Duodenal mucosa (tissue), 2 donors: ENCODE results near the gene OPN4.
"Not testable (repeated sequence)": the region's sequence is repeated elsewhere in the genome, so short reads cannot be mapped to it uniquely, and the experiment has no call there.

ENCODE experiments used
- H3K27ac ChIP-seq: one replicate; pipeline ENCODE4 v1.7.0; 2013; ENCODE audit warnings: low read depth, low read length
- H3K27me3 ChIP-seq, 2 donors: one replicate each; pipeline ENCODE4 v1.7.0; 2013; ENCODE audit warnings: low read length in 2 of 2, control low read depth in 1 of 2; ENCODE audit not compliant: insufficient read depth in 2 of 2, control insufficient read depth in 1 of 2
- H3K36me3 ChIP-seq, 2 donors: one replicate each; pipeline ENCODE4 v1.7.0; 2013; ENCODE audit warnings: low read length in 2 of 2, control low read depth in 1 of 2; ENCODE audit not compliant: insufficient read depth in 2 of 2, control insufficient read depth in 1 of 2
- H3K4me1 ChIP-seq, 2 donors: one replicate each; pipeline ENCODE4 v1.7.0; 2013; ENCODE audit warnings: low read length in 2 of 2, control low read depth in 1 of 2; ENCODE audit not compliant: insufficient read depth in 2 of 2, control insufficient read depth in 1 of 2
- H3K4me3 ChIP-seq, 2 donors: one replicate each; pipeline ENCODE4 v1.7.0; 2013; ENCODE audit warnings: low read length in 2 of 2, low read depth in 1 of 2
- H3K9ac ChIP-seq, 2 donors: one replicate each; pipeline ENCODE4 v1.7.0; 2013; ENCODE audit warnings: low read length in 2 of 2, low read depth in 1 of 2
- H3K9me3 ChIP-seq, 2 donors: one replicate each; pipeline ENCODE4 v1.7.0; 2013; ENCODE audit warnings: low read length in 2 of 2, control low read depth in 1 of 2; ENCODE audit not compliant: control insufficient read depth in 1 of 2

OPN4 gene, protein sequence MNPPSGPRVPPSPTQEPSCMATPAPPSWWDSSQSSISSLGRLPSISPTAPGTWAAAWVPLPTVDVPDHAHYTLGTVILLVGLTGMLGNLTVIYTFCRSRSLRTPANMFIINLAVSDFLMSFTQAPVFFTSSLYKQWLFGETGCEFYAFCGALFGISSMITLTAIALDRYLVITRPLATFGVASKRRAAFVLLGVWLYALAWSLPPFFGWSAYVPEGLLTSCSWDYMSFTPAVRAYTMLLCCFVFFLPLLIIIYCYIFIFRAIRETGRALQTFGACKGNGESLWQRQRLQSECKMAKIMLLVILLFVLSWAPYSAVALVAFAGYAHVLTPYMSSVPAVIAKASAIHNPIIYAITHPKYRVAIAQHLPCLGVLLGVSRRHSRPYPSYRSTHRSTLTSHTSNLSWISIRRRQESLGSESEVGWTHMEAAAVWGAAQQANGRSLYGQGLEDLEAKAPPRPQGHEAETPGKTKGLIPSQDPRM

DNA sequence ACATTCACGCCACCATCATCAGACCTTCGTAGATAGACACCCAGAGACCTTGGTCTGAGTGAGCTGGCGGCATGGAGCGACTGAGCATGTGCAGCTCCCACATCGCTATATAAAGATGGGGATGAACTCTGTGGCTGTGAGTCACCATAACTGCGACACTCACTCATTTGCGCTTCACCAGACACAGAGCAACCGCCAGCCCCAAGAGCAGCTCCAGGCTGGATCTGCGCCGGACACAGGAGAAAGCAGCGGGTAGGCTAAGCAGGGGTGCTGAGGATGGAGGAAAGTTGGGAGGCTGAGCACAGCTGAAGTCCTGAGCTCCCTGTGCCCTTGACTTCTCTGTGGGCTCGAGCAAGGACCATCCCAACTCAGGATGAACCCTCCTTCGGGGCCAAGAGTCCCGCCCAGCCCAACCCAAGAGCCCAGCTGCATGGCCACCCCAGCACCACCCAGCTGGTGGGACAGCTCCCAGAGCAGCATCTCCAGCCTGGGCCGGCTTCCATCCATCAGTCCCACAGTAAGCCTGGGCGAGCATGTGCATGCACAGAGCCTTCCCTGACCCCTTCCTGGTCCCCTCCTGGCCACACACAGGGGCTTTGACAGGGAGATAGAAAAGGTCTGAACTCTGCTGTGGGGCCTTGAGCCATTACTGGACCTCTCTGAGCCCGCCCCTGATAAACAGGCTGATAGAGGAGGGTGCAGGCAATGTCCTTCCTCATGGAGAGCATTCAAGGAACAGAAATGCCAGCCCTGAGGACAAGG is at the start of gene OPN4:
Gene OPN4 (plus strand): TSS at position 137 of the 762 bp plus-strand sequence. CDS start 237 bp downstream, at position 374.
- Histone ChIP-seq H3K27ac (no peak within 1 kb of the TSS), H3K4me3 (no peak within 1 kb of the TSS), H3K27me3 (no peaks in the 10 kb centered on the region), H3K4me1 (peaks cover under 1 to 1% of the 10 kb centered on the region in 2 donors), H3K36me3 (no peaks in the 10 kb centered on the region), H3K9ac (no peak within 1 kb of the TSS), H3K9me3 (no peaks in the 10 kb centered on the region)

DNA sequence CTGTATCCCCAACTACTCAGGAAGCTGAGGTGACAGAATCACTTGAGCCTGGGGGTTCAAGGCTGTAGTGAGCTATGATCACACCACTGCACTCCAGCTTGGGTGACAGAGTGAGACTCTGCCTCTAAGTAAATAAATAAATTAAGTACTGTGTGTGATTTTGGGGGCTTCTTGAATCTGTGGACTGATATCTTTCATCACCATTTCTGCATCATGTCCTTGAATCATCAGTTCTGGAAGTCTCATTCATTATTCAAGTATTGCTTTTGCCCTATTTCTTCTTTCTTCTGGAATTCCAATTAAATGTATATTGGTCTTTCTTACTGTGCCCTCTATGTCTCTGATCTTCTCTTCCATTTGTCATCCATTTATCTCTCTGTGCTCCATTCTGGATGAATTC is 46.7 kb upstream of the OPN4 start:
- Histone ChIP-seq H3K4me1 (no peaks in the 10 kb centered on the region), H3K9ac (no peak overlapping the region), H3K27me3 (no peaks in the 10 kb centered on the region), H3K4me3 (no peak overlapping the region), H3K27ac (no peak overlapping the region), H3K36me3 (no peaks in the 10 kb centered on the region), H3K9me3 (no peaks in the 10 kb centered on the region)

DNA sequence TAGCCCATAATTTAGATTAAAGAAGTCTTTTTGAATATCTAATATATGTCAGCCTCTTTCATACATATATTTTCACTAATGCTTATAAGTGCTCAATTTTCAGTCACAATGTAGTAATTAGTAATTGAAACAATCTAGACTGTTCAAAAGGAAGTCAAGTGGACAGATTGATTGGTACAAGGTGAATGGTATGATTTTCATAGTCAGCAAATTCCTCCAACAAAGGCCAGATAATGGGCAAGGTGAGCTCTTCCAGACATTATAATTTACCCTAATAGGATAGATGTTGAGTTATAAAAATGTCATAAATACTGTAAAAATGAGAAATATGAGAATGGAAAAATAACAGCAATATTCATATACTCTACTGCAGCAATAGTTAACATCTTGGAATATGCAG is 44.4 kb upstream of the OPN4 start:
- no peak overlapping the region for H3K4me3 ChIP-seq
- H3K4me1 ChIP-seq: no peaks in the 10 kb centered on the region

DNA sequence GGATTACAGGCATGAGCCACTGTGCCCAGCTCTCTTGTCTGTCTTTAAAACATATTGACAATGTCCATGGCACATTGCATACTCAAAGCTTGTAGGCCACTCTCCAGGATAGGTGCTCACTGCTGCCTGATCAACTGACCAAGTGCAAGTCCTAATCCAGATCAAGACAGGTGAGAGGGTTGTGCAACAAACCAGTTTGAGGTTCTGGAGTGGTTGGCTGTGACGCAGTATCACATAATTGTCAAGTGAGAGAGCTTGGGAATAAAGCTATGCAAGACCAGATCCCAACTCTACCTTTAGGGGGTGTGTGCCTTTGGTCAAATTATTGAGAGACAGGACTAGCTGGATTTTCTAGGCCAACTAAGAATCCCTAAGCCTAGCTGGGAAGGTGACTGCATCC is 43.0 kb upstream of the OPN4 start:
- no peaks in the 10 kb centered on the region for H3K36me3 ChIP-seq
- no peak overlapping the region for H3K27ac ChIP-seq
- H3K27me3 ChIP-seq: no peaks in the 10 kb centered on the region
- no peaks in the 10 kb centered on the region for H3K4me1 ChIP-seq
- no peak overlapping the region for H3K4me3 ChIP-seq
- H3K9ac ChIP-seq: no peak overlapping the region
- H3K9me3 ChIP-seq: no peaks in the 10 kb centered on the region

More for the DNA sequence above, 44.4 kb upstream of the OPN4 start:
- Histone ChIP-seq H3K9me3 (no peaks in the 10 kb centered on the region), H3K27ac (no peak overlapping the region), H3K27me3 (no peaks in the 10 kb centered on the region), H3K36me3 (no peaks in the 10 kb centered on the region), H3K9ac (no peak overlapping the region)

DNA sequence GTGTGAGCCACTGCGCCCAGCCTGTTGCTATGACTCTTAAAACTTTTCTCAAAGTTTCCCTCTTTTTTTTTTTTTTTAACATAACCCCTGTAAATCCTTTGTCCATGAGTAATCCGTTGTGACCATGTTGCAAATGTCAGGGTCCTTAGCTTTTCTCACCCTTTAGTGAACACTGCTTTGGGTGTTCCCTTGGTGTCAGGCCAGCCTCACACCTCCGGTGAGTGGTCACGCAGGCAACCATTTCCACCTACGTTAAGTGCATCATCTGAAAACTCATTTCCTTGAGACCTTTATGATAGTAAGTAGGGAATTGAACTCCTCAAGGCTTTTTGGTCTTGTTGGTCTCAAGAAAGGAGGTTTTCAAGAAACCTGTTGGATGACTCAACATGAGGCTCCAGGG is 41.3 kb upstream of the OPN4 start:
- Histone ChIP-seq H3K9me3 (no peaks in the 10 kb centered on the region), H3K4me1 (no peaks in the 10 kb centered on the region), H3K27me3 (no peaks in the 10 kb centered on the region), H3K4me3 (no peak overlapping the region), H3K36me3 (no peaks in the 10 kb centered on the region), H3K27ac (no peak overlapping the region), H3K9ac (no peak overlapping the region)

DNA sequence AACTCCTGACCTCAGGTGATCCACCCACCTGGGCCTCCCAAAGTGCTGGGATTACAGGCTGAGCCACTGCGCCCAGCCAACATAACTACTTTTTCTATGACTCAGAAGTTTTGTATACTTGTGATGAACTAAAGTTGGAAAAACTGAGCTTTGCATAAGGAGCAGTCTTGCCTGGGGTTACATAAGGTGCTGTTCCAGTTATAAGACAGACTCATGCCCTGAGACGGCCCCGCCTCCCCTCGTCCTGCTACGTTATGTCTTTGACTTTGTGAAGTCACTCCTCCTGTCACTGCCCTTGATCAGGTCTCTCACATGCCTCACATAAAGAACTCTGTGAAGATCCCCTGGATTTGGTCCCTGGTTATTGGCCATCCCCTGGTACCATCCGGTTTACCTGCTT is 40.4 kb upstream of the OPN4 start:
- no peak overlapping the region for H3K4me3 ChIP-seq
- no peak overlapping the region for H3K27ac ChIP-seq
- H3K36me3 ChIP-seq: no peaks in the 10 kb centered on the region
- no peaks in the 10 kb centered on the region for H3K4me1 ChIP-seq
- no peak overlapping the region for H3K9ac ChIP-seq
- H3K27me3 ChIP-seq: no peaks in the 10 kb centered on the region
- no peaks in the 10 kb centered on the region for H3K9me3 ChIP-seq

DNA sequence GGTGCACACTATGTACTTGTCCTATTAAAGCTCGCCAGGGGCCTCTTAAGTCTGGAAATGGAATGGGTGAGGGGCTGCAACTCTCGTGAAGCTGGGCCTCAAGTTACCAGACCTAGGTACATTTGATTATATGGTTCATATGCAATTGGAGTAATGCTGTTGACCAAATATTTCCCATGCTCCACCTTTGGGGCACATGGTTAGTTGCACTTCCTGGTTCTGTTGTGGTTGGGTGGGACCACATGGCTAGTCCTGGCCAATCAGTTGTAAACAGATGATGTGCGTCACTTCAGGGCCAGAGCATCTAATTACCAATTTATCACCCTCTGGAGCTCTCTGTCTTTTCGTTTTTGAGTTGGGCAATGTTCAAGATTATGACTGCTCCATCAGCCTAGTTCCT is 39.5 kb upstream of the OPN4 start:
- Histone ChIP-seq H3K27ac (no peak overlapping the region), H3K4me3 (no peak overlapping the region)

DNA sequence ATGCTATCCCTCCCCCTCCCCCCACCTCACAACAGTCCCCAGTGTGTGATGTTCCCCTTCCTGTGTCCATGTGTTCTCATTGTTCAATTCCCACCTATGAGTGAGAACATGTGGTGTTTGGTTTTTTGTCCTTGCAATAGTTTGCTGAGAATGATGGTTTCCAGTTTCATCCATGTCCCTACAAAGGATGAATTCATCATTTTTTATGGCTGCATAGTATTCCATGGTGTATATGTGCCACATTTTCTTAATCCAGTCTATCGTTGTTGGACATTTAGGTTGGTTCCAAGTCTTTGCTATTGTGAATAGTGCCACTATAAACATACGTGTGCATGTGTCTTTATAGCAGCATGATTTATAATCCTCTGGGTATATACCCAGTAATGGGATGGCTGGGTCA is 37.1 kb upstream of the OPN4 start:
- not testable (repeated sequence) for H3K4me3 ChIP-seq, H3K9ac ChIP-seq, H3K36me3 ChIP-seq, H3K4me1 ChIP-seq, H3K27ac ChIP-seq, H3K9me3 ChIP-seq, H3K27me3 ChIP-seq

More for the DNA sequence above, 39.5 kb upstream of the OPN4 start:
- H3K9ac ChIP-seq: no peak overlapping the region
- H3K4me1 ChIP-seq: no peaks in the 10 kb centered on the region
- no peaks in the 10 kb centered on the region for H3K9me3 ChIP-seq
- H3K27me3 ChIP-seq: no peaks in the 10 kb centered on the region
- H3K36me3 ChIP-seq: no peaks in the 10 kb centered on the region

DNA sequence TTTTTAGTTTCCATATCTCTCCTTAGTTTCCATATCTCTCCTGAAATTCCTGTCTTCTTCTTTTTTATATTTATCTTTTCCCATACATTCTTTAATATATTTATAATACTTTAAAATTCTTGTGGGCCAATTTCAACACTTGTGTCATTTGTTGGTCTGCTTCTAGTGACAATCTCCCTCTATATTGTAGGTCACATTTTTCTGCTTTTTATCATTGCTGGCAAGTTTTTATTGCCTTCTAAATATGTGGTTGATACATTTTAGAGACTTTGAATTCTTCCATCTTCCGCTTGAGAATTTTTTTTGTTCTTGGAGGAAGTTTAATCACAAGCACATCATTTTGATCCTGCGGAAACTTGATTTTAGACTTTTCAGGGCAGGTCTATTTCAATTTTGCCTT is 26.0 kb upstream of the OPN4 start:
- Histone ChIP-seq H3K4me3 (no peak overlapping the region), H3K27ac (no peak overlapping the region), H3K27me3 (peaks cover 10 to 14% of the 10 kb centered on the region in 2 donors), H3K9ac (no peak overlapping the region), H3K36me3 (no peaks in the 10 kb centered on the region), H3K4me1 (peaks cover 6 to 9% of the 10 kb centered on the region in 2 donors), H3K9me3 (no peaks in the 10 kb centered on the region)

DNA sequence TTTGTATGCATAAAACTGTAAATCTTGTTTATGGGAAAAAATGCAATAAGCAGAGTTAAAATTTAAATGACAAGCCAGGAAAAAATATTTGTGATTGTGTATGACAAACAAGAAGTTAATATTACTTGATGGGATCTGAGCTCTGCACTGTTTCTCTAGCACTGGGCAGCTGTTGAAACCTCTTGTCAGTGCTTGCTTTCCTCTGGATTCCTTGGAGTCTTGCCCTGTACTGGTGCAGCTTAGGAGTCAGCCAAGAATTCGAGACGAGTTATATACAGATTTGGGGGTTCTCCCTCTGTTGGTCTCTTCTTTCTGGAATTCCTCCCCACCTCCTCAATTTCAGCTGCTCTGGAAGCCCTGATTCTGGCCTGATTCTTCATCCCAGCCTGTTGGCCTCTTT is 24.3 kb upstream of the OPN4 start:
- Histone ChIP-seq H3K27me3 (peaks cover 12 to 16% of the 10 kb centered on the region in 2 donors), H3K27ac (no peak overlapping the region), H3K9ac (no peak overlapping the region), H3K9me3 (no peaks in the 10 kb centered on the region), H3K36me3 (no peaks in the 10 kb centered on the region), H3K4me1 (peaks cover 6 to 9% of the 10 kb centered on the region in 2 donors), H3K4me3 (no peak overlapping the region)
